Measurements from ENCODE around the gene APBB1. TPM values are rescaled to one million over a fixed set of nuclear protein-coding genes. Genes with fewer than 3 reads are reported as not detected.

Gene APBB1
- total and polyA plus RNA-seq, 9 of the 15 experiments (the other 6 are each of a cell fraction or from before 2014, with no cell fraction given): 0.04 to 0.73 (median 0.40) TPM

DNA sequence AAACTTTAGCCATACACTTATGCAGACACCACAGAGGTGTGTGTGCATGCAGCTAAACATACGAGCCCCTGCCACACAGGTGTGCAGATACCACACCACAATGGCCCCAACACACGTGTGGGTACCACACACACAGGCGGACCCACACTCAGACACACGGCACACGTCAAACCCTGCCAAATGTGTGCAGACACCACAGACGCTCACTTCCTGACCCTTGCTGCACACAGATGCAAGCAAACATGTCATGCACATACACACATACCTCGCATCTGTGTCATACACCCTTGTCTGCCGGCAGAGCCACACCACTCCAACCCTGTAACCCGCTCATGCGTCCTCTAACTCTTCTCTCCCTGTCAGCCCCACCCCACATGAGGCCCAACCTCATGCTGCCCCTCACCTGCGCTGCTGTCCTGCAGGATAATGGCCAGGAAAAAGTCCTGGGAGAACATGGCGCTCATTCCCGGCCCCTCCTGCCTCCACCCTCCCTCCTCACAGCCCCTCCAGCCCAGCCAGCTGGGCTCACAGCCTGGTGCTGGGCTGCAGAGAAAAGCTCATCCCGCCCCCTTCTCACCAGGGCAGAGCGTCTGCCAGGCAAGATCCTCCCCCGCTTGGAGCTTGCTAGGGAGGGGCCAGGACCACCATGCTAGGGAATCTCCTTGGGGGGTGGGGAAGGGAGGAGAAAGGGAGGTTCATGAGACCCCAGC is 14.4 kb downstream of the APBB1 start (continued):
- TF ChIP-seq, protein P1, sequence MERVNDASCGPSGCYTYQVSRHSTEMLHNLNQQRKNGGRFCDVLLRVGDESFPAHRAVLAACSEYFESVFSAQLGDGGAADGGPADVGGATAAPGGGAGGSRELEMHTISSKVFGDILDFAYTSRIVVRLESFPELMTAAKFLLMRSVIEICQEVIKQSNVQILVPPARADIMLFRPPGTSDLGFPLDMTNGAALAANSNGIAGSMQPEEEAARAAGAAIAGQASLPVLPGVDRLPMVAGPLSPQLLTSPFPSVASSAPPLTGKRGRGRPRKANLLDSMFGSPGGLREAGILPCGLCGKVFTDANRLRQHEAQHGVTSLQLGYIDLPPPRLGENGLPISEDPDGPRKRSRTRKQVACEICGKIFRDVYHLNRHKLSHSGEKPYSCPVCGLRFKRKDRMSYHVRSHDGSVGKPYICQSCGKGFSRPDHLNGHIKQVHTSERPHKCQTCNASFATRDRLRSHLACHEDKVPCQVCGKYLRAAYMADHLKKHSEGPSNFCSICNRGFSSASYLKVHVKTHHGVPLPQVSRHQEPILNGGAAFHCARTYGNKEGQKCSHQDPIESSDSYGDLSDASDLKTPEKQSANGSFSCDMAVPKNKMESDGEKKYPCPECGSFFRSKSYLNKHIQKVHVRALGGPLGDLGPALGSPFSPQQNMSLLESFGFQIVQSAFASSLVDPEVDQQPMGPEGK (CRISPR knock-in tag; IDR thresholded peaks at IDR 0.05; ENCODE audit: borderline replicate concordance): no peak
- TF ChIP-seq ZFP1 (CRISPR knock-in tag; IDR thresholded peaks at IDR 0.05): no peak
- no peak for TF ChIP-seq FOXA3 (CRISPR knock-in tag; conservative IDR thresholded peaks at IDR 0.05 in 1 of 2, IDR thresholded peaks at IDR 0.05 in 1 of 2)
- no peak for TF ChIP-seq BRCA1 (IDR thresholded peaks at IDR 0.05)
- TF ChIP-seq BRCA1 (CRISPR knock-in tag; IDR thresholded peaks at IDR 0.05): no peak
- TF ChIP-seq, protein P2, sequence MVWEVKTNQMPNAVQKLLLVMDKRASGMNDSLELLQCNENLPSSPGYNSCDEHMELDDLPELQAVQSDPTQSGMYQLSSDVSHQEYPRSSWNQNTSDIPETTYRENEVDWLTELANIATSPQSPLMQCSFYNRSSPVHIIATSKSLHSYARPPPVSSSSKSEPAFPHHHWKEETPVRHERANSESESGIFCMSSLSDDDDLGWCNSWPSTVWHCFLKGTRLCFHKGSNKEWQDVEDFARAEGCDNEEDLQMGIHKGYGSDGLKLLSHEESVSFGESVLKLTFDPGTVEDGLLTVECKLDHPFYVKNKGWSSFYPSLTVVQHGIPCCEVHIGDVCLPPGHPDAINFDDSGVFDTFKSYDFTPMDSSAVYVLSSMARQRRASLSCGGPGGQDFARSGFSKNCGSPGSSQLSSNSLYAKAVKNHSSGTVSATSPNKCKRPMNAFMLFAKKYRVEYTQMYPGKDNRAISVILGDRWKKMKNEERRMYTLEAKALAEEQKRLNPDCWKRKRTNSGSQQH (CRISPR knock-in tag; IDR thresholded peaks at IDR 0.05): no peak
- TF ChIP-seq TAF7 (tag; IDR thresholded peaks at IDR 0.05): no peak

Data from K562 (cell line).